Caco-2 (cell line): ENCODE measurements around the gene UBL3. TPM values are rescaled to one million over a fixed set of nuclear protein-coding genes. Genes with fewer than 3 reads are reported as not detected.

Source experiments
- BruUV-seq: library from RNA; stranded (reverse); fragments of 400-500 nt; replicated peaks from 2 replicates; lab custom pipeline; 2021; lab: Mats Ljungman, UMichigan
- CTCF ChIA-PET: fragments of 300-600 bp; sonication (Branson Sonifier 250); formaldehyde crosslinking; loops from one replicate; lab custom pipeline; 2022; ENCODE audit warnings: antibody characterized with exemption; lab: Charles Lee
- POLR2A ChIA-PET: fragments of 300-600 bp; sonication (Branson Sonifier 250); formaldehyde crosslinking; loops from one replicate; lab custom pipeline; 2022; ENCODE audit warnings: antibody characterized with exemption; lab: Charles Lee
- DNase-seq, 2 experiments: peaks; one replicate each; pipeline versions ENCODE4 v3.0.0 to v3.0.0-alpha.2; 2020 to 2022
- H3K27me3 ChIP-seq: replicated peaks from 2 replicates; pipeline ENCODE4 v1.6.0; 2011; ENCODE audit warnings: low read length; ENCODE audit not compliant: control insufficient read depth, insufficient read depth
- H3K36me3 ChIP-seq: 2 replicates; pipeline ENCODE4 v1.5.1; 2011; ENCODE audit warnings: low read length; ENCODE audit not compliant: control insufficient read depth, insufficient read depth
- H3K4me1 ChIP-seq: fragments of 250-450 bp; sonication (Bioruptor Pico); 2 replicates; pipeline ENCODE4 v1.5.1; 2020; ENCODE audit warnings: mild to moderate bottlenecking
- H3K4me3 ChIP-seq: 2 replicates; pipeline ENCODE4 v1.5.1; 2011; ENCODE audit warnings: low read depth, mild to moderate bottlenecking, control low read depth, low read length
- H3K9me3 ChIP-seq: fragments of 250-450 bp; sonication (Bioruptor Pico); 2 replicates; pipeline ENCODE4 v1.5.1; 2020; ENCODE audit warnings: mild to moderate bottlenecking, moderate library complexity
- H3K27ac Mint-ChIP-seq: one replicate; pipeline ENCODE4 v1.8.0; 2022; ENCODE audit warnings: mixed read lengths; ENCODE audit not compliant: unreplicated experiment
- H3K27me3 Mint-ChIP-seq: one replicate; pipeline ENCODE4 v1.8.0; 2022; ENCODE audit warnings: mixed read lengths; ENCODE audit not compliant: insufficient read depth, unreplicated experiment
- H3K36me3 Mint-ChIP-seq: one replicate; pipeline ENCODE4 v1.8.0; 2022; ENCODE audit warnings: mild to moderate bottlenecking, mixed read lengths; ENCODE audit not compliant: insufficient read depth, unreplicated experiment
- H3K4me1 Mint-ChIP-seq: one replicate; pipeline ENCODE4 v1.8.0; 2022; ENCODE audit warnings: low read depth, mixed read lengths; ENCODE audit not compliant: unreplicated experiment
- H3K4me3 Mint-ChIP-seq: one replicate; pipeline ENCODE4 v1.8.0; 2022; ENCODE audit warnings: mild to moderate bottlenecking, moderate library complexity, mixed read lengths; ENCODE audit not compliant: unreplicated experiment
- H3K9me3 Mint-ChIP-seq: one replicate; pipeline ENCODE4 v1.8.0; 2022; ENCODE audit warnings: mixed read lengths; ENCODE audit not compliant: unreplicated experiment
- intact Hi-C: fragments of 100-400 bp; cut with micrococcal nuclease; formaldehyde crosslinking; loops from one replicate; pipeline ENCODE4 v1.10.0; 2022; ENCODE audit not compliant: unreplicated experiment
- total RNA-seq: library from RNA; stranded (reverse); gene quantifications from 2 replicates; pipeline ENCODE4 v1.2.3, GENCODE V29; 2022
- TF ChIP-seq, protein P1 (sequence below), 2 experiments: fragments of 200-600 bp in 1 of 2; IDR thresholded peaks; 1 replicate in 1 of 2; 2 replicates in 1 of 2; pipeline versions ENCODE4 v1.5.1 to v1.8.0; 2011 to 2022; ENCODE audit warnings: antibody characterized with exemption in 1 of 2, control low read depth in 1 of 2, inconsistent platforms in 1 of 2, low read depth in 1 of 2, low read length in 1 of 2, mild to moderate bottlenecking in 1 of 2, moderate library complexity in 1 of 2; ENCODE audit not compliant: insufficient read depth in 1 of 2, severe bottlenecking in 1 of 2, unreplicated experiment in 1 of 2

UBL3 gene
- total RNA-seq, 1 experiment from 2014 or later, result 37.5 TPM

DNA sequence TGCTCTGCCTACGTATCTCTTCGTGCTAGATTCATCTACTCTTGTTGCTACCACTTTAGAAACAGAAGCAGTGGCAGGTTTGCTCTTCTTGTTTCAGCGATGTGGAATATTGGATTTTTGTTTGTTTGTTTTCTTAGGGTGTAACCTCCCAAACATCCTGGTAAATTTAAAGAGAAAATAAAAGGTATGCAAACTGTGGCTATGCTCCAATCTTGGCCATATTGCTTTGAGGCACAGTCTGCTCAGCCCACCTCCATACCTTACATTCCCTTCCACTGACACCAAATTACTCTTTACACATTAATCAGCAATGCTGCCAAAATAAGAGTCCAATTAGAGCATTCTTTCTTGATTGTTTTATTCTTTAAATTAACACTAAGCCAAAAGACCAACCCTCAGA, 25.2 kb upstream of the UBL3 start:
- TF ChIP-seq, protein P1, sequence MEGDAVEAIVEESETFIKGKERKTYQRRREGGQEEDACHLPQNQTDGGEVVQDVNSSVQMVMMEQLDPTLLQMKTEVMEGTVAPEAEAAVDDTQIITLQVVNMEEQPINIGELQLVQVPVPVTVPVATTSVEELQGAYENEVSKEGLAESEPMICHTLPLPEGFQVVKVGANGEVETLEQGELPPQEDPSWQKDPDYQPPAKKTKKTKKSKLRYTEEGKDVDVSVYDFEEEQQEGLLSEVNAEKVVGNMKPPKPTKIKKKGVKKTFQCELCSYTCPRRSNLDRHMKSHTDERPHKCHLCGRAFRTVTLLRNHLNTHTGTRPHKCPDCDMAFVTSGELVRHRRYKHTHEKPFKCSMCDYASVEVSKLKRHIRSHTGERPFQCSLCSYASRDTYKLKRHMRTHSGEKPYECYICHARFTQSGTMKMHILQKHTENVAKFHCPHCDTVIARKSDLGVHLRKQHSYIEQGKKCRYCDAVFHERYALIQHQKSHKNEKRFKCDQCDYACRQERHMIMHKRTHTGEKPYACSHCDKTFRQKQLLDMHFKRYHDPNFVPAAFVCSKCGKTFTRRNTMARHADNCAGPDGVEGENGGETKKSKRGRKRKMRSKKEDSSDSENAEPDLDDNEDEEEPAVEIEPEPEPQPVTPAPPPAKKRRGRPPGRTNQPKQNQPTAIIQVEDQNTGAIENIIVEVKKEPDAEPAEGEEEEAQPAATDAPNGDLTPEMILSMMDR (IDR thresholded peaks at IDR 0.05; ENCODE audit: insufficient read depth in 1 of 2, low read depth in 1 of 2, low read length in 1 of 2, severe bottlenecking in 1 of 2, unreplicated experiment in 1 of 2), result no peak
- CTCF ChIA-PET, result no interaction called here
- intact Hi-C loops, result no loop called here

DNA sequence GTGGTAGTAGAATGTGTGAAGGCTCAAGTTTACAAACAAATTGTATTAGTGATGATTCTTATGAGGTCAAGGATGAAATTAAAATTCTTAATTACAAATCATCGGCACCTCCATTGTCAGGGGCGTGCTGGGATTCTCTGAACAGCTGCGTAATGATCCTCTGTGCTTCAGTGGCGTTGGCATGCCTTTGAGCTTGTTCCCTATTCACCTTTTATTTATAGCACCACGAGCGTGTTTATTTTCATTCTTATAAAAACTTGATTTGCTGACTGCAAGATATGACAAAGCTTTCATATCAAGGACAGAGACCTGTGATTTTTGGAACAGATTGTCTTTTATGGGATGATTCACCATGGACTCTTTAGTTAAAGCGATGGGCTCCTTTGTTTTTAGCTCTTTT, 18.2 kb upstream of the UBL3 start:
- POLR2A ChIA-PET, result no interaction called here
- CTCF ChIA-PET, result no interaction called here
- H3K36me3 Mint-ChIP-seq, result no peaks in the 10 kb centered on the region

More for the DNA sequence above, 25.2 kb upstream of the UBL3 start:
- no peaks in the 10 kb centered on the region for H3K9me3 ChIP-seq
- H3K4me3 ChIP-seq, result no peak overlapping the region
- no peak overlapping the region for H3K27ac Mint-ChIP-seq
- H3K4me3 Mint-ChIP-seq, result no peak overlapping the region
- H3K27me3 ChIP-seq, result no peaks in the 10 kb centered on the region
- DNase-seq, result no peak
- H3K36me3 ChIP-seq, result no peaks in the 10 kb centered on the region; the same call in 1 of the 2 replicates
- peaks cover 20% of the 10 kb centered on the region for H3K4me1 ChIP-seq
- BruUV-seq, result no TSS peak
- peaks cover 20% of the 10 kb centered on the region for H3K4me1 Mint-ChIP-seq
- H3K36me3 Mint-ChIP-seq, result no peaks in the 10 kb centered on the region
- H3K27me3 Mint-ChIP-seq, result no peaks in the 10 kb centered on the region
- POLR2A ChIA-PET, result no interaction called here
- H3K9me3 Mint-ChIP-seq, result no peaks in the 10 kb centered on the region

DNA sequence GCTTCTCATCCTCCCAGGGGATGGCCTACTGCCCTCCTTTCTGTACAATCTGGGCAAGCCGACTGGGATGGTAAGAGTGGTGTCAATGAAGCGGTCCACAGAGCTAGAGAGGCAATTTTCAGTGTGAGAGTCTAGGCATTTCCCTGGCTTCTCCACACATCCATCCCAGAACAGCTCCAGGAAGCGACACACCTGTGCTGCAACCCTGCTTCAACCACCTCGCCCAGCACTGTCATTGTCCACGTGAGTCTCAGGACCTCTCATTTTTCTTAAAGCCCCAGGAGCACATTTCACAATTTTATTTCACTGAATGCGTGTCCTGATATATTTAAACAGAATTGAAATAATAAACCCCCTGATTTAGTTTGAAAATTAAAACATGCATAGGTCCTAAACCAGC, 15.5 kb upstream of the UBL3 start:
- H3K4me1 Mint-ChIP-seq, result peaks cover 19% of the 10 kb centered on the region
- BruUV-seq, result no TSS peak
- CTCF ChIA-PET, result interaction anchor here (0.7 kb wide), 1 partner anchor 247 kb away, joined by 3 read pairs; no protein-coding TSS in a partner anchor
- H3K4me3 Mint-ChIP-seq, result no peak overlapping the region
- no peak overlapping the region for H3K27ac Mint-ChIP-seq
- TF ChIP-seq, protein P1 (IDR thresholded peaks at IDR 0.05; ENCODE audit: insufficient read depth in 1 of 2, low read depth in 1 of 2, low read length in 1 of 2, severe bottlenecking in 1 of 2, unreplicated experiment in 1 of 2), result no peak
- POLR2A ChIA-PET, result no interaction called here
- Histone ChIP-seq H3K4me3 (no peak overlapping the region), H3K27me3 (no peaks in the 10 kb centered on the region), H3K36me3 (no peaks in the 10 kb centered on the region), H3K4me1 (peaks cover 14% of the 10 kb centered on the region), H3K9me3 (no peaks in the 10 kb centered on the region; the same call in 1 of the 2 replicates)
- no peak for DNase-seq
- intact Hi-C loops, result no loop called here
- H3K27me3 Mint-ChIP-seq, result no peaks in the 10 kb centered on the region
- no peaks in the 10 kb centered on the region for H3K9me3 Mint-ChIP-seq
- no peaks in the 10 kb centered on the region for H3K36me3 Mint-ChIP-seq

More for the DNA sequence above, 18.2 kb upstream of the UBL3 start:
- no peak for DNase-seq
- H3K4me1 ChIP-seq, result no peaks in the 10 kb centered on the region
- Mint-ChIP-seq H3K4me3 (no peak overlapping the region), H3K4me1 (no peaks in the 10 kb centered on the region), H3K27me3 (no peaks in the 10 kb centered on the region), H3K27ac (no peak overlapping the region), H3K9me3 (no peaks in the 10 kb centered on the region)
- TF ChIP-seq, protein P1 (IDR thresholded peaks at IDR 0.05; ENCODE audit: insufficient read depth in 1 of 2, low read depth in 1 of 2, low read length in 1 of 2, severe bottlenecking in 1 of 2, unreplicated experiment in 1 of 2), result no peak
- BruUV-seq, result no TSS peak
- H3K36me3 ChIP-seq, result no peaks in the 10 kb centered on the region; the same call in 1 of the 2 replicates
- H3K9me3 ChIP-seq, result no peaks in the 10 kb centered on the region; the same call in 1 of the 2 replicates
- H3K4me3 ChIP-seq, result no peak overlapping the region
- intact Hi-C loops, result no loop called here
- no peaks in the 10 kb centered on the region for H3K27me3 ChIP-seq
